NCI-H526 (cell line): ENCODE measurements around the gene BBS1.
"Not testable (repeated sequence)": the region's sequence is repeated elsewhere in the genome, so short reads cannot be mapped to it uniquely, and the experiment has no call there.

Experiments
- DNase-seq, 2 experiments: peaks; one replicate each; lab custom pipeline; 2025; lab: John Stamatoyannopoulos, UW

The BBS1 gene

GRCh38 chr11:66524304-66525040 lies 14.0 kb downstream of the BBS1 start:
- no peak for DNase-seq

GRCh38 chr11:66529069-66529468 lies 18.6 kb downstream of the BBS1 start:
- DNase-seq = no peak

DNA sequence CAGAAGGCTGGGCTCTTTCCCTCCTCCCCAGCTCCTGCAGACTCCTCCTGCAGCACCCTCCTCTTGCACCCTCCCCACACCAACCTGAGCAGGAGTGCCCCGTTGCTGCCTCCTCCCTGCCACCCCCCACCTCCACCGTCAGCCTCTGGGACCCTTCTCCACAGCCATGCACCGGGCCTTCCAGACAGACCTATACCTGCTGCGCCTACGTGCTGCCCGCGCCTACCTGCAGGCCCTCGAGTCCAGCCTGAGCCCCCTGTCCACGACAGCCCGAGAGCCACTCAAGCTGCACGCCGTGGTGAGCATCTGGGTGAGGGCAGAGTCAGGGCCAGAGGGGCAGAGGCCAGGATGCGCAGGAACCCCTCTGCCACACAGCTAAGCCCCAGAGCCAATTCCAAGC lies 19.2 kb downstream of the BBS1 start:
- no peak for DNase-seq

GRCh38 chr11:66530927-66531709 lies 20.7 kb downstream of the BBS1 start:
- DNase-seq = no peak

GRCh38 chr11:66531841-66532240 lies 21.4 kb downstream of the BBS1 start:
- DNase-seq = no peak

DNA sequence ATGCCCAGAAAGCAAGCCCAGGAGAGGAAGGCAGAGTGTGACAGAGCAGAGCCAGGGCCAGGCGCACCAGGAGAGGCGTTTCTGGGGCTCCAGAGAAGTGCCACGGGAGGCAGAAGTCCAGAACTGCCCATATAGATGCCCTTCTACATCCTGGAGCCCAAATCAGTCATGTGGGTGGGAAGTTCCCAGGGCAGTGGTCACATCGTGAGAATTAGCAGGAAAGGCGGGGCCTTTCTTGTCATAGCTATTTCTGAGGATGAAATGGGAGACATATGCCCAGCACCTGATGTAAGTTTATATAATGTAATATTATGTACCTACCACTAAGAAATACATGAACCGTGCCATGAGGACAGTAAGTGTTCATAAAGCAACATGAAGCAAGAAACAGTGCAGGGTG lies 22.3 kb downstream of the BBS1 start:
- DNase-seq = no peak

GRCh38 chr11:66539170-66539869 lies 28.9 kb downstream of the BBS1 start:
- no peak for DNase-seq

- no peak for DNase-seq
Observed at GRCh38 chr11:66539870-66540213, 29.4 kb downstream of the BBS1 start.

- not testable (repeated sequence) for DNase-seq
Observed at GRCh38 chr11:66540598-66540997, 30.2 kb downstream of the BBS1 start.

DNA sequence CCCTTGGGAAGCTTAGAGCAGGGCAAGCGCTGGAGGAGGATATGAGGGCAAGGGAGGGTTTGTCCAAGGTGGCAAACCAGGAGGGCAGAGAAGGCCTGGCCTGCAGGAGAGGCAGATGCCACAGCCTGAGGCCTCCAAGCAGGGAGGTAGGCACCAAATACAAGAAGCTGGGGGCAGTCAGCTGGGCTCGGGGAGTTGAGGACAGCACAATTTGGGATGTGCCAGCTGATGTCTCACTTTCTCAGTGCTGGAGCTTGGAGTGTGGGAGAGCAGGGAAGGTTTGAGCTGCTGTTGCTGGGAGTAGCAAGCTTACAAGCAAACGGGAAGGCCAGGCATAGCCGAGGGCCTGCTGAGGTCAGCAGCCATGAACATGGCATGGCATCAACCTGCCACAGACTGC lies 31.5 kb downstream of the BBS1 start:
- DNase-seq = no peak

DNA sequence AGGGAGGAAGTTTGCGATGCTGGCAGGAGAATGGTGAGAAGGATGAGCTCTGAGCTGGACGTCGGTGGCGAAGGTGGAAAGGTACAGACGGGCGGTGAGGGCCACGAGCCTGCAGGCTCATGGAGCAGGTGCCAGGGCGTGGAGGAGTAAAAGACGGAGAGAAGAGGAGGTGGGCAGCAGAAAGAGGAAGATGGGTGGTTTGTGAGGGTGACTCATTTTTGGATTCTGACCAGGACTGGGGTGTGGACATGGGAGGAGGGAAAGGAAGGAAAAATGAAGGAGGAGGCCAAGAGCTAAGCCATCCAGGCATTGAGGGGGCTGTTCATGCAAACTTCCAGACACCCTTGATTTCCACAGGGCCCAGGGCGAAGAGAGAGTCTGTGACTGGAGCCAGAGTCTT lies 31.9 kb downstream of the BBS1 start:
- no peak for DNase-seq

GRCh38 chr11:66543263-66544107 lies 33.0 kb downstream of the BBS1 start:
- DNase-seq = peak; percentile 17 to 80

DNA sequence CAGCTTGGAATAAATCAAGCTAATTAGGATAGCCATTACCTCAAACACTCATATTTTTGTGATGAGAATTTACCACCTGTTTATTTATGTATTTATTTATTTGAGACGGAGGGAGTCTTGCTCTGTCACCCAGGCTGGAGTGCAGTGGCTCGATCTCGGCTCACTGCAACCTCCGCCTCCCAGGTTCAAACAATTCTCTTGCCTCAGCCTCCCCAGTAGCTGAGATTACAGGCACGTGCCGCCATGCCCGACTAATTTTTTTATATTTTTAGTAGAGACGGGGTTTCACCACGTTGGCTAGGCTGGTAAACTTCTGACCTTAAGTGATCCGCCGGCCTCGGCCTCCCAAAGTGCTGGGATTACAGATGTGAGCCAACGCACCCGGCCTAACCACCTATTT lies 34.5 kb downstream of the BBS1 start:
- DNase-seq = not testable (repeated sequence)

- DNase-seq = peak; percentile 93 to 99
Observed at GRCh38 chr11:66545701-66546367, 35.4 kb downstream of the BBS1 start, which contains the start of gene ZDHHC24. Gene ZDHHC24, minus strand, starts transcription at chr11:66546048. Its CDS starts 45 bp downstream, at chr11:66546003.

GRCh38 chr11:66546368-66546965 lies 36.0 kb downstream of the BBS1 start, which contains the start of gene ACTN3:
Gene ACTN3, plus strand, starts transcription at chr11:66546903. Its CDS starts 35 bp downstream, at chr11:66546938.
- peak; percentile 52 to 57 for DNase-seq

DNA sequence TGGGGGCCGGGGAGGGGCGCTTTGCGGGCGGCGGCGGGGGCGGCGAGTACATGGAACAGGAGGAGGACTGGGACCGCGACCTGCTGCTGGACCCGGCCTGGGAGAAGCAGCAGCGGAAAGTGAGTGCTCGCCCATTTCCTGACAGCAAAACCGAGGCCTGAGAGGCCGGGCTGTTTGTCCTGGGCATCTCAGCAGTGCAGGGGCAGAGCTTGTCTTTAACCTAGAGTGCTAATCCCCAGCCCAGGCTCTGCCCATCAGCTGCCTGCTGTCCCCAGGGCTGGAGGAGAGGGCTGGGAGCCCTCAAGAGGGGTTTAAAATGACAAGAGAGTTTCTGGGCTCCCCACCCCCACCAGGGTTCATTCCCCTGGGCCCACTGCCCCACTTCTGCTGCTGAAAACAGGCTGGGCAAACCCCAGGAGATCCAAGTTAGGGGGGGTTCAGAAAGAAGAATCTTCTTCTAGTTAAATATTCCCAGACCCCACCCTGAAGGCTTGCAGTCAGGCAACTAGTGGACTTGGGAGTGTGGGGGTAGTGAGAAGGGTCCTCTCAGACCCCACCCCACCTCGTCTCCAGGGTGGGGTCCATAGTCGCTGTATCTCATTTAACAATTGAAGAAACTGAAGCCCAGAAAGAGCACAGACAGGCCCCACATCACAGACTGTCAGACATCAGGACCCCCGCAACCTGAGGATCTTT lies 36.7 kb downstream of the BBS1 start:
- DNase-seq = no peak

DNA sequence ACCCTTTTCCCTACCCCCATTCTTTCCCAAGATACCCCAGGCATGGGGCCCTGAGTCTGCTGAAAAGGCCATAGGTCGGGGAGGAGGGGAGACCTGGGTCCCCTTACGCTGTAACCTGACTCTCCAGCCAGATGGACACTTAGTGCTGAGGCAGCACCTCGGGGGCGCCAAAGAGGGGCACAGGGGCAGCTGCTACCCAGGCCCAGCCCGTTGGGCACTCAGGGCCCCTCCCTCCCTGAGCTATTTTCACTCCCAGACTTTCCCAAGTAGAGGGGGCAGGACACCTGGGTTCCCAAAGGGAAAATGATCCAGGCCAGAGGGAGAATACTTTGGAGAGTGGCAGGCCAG lies 37.2 kb downstream of the BBS1 start:
- DNase-seq = no peak

DNA sequence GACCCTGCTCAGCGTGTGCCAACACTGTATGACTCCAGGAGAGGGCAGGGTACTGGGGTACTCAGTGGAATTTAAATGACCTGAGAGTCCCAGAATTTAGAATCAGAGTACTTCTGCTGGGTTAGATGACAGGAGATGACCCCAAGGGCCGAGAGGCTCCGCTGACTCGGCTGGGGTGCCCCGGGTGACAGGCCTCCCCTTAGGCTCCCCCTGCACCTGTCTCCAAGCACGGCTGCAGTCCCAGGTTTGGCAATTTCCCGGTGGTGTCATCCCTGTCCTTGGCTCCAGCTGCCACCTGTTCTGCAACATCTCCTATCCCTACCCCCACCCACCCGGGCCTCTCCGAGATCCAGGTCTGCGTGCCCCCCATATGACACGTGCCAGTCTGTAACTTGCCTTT lies 37.6 kb downstream of the BBS1 start:
- DNase-seq = no peak

- no peak for DNase-seq
Observed at GRCh38 chr11:66548774-66549630, 38.6 kb downstream of the BBS1 start.
